ENCODE measurements around the gene PLCH1. TPM values are rescaled to one million over a fixed set of nuclear protein-coding genes. Genes with fewer than 3 reads are reported as not detected.

PLCH1 gene
- total and polyA plus RNA-seq, 9 of the 15 experiments (the other 6 are each of a cell fraction or from before 2014, with no cell fraction given): 0.17 to 0.62 (median 0.40) TPM

- Histone ChIP-seq H3K36me3 (ENCODE audit: control insufficient read depth, insufficient read depth, low read length) (no peaks in the 10 kb centered on the region), H3K9me3 (replicated peaks; ENCODE audit: control insufficient read depth, insufficient read depth, low read depth, low read length) (no peaks in the 10 kb centered on the region), H3K4me2 (ENCODE audit: insufficient read depth, low read length) (no peak overlapping the region), H3K9me1 (ENCODE audit: control insufficient read depth, insufficient read depth, low read length) (no peaks in the 10 kb centered on the region), H4K20me1 (replicated peaks; ENCODE audit: control insufficient read depth, insufficient read depth, low read length) (no peaks in the 10 kb centered on the region), H3K79me2 (ENCODE audit: control insufficient read depth, insufficient read depth, low read length) (no peaks in the 10 kb centered on the region), H3K4me1 (replicated peaks in 1 of 2; ENCODE audit: control insufficient read depth in 2 of 2, insufficient read depth in 2 of 2, low read length in 2 of 2) (no peaks in the 10 kb centered on the region), H2AFZ (ENCODE audit: low read depth, low read length) (no peak overlapping the region), H3K27ac (ENCODE audit: extremely low read depth, low read depth, low read length) (no peak overlapping the region), H3K9ac (ENCODE audit: insufficient read depth in 1 of 2, low read depth in 2 of 2, low read length in 2 of 2) (no peak overlapping the region), H3K4me3 (no peak overlapping the region), H3K27me3 (ENCODE audit: control insufficient read depth in 2 of 2, insufficient read depth in 2 of 2, low read length in 2 of 2) (no peaks in the 10 kb centered on the region)
- POLR2A ChIA-PET: no interaction called here
- DNase-seq (ENCODE audit: extremely low read depth in 1 of 4, low spot score in 3 of 4) (no peak), FAIRE-seq (no peak), ATAC-seq (no peak)
- CTCF ChIA-PET (ENCODE audit: low intra/inter-chr PET ratio): no interaction called here
- in situ Hi-C loops (cut with MboI): no loop called here
- 2% methylated on average over 4 of the region's 4 CpGs for WGBS (ENCODE audit: insufficient coverage, low coverage, missing lambda C conversion rate)
- intact Hi-C loops (cut with micrococcal nuclease): loop anchor here (5.0 to 10.0 kb wide), 3 partner anchors 888 to 1370 kb away; no protein-coding TSS in a partner anchor
- no TSS peak for BruUV-seq (replicated peaks)
- TF ChIP-seq SAFB (IDR thresholded peaks at IDR 0.05; ENCODE audit: borderline replicate concordance, low read depth, low read length): no peak
- TF ChIP-seq U2AF1 (optimal IDR thresholded peaks at IDR 0.05; ENCODE audit: low read depth, low read length): no peak
- TF ChIP-seq ZBTB9 (CRISPR knock-in tag; IDR thresholded peaks at IDR 0.05): no peak
- TF ChIP-seq BMI1 (IDR thresholded peaks at IDR 0.05; ENCODE audit: low read length): no peak
- no peak for TF ChIP-seq HDAC3 (IDR thresholded peaks at IDR 0.05; ENCODE audit: borderline replicate concordance, partially characterized antibody)
- TF ChIP-seq RREB1 (CRISPR knock-in tag; IDR thresholded peaks at IDR 0.05): no peak
- TF ChIP-seq SREBF1 (IDR thresholded peaks at IDR 0.05; ENCODE audit: borderline replicate concordance, low read depth, low read length): no peak
- TF ChIP-seq AFF1 (IDR thresholded peaks at IDR 0.05; ENCODE audit: low read depth in 1 of 2, partially characterized antibody in 2 of 2): no peak
Measured at GRCh38 chr3:155704771-155705559, 39.9 kb downstream of the PLCH1 start.

Data from K562 (cell line).